ENCODE measurements around the gene PIPOX.

GRCh38 chr17:29073520-29073919 lies 30.6 kb downstream of the PIPOX start:
- TF ChIP-seq, protein P1, sequence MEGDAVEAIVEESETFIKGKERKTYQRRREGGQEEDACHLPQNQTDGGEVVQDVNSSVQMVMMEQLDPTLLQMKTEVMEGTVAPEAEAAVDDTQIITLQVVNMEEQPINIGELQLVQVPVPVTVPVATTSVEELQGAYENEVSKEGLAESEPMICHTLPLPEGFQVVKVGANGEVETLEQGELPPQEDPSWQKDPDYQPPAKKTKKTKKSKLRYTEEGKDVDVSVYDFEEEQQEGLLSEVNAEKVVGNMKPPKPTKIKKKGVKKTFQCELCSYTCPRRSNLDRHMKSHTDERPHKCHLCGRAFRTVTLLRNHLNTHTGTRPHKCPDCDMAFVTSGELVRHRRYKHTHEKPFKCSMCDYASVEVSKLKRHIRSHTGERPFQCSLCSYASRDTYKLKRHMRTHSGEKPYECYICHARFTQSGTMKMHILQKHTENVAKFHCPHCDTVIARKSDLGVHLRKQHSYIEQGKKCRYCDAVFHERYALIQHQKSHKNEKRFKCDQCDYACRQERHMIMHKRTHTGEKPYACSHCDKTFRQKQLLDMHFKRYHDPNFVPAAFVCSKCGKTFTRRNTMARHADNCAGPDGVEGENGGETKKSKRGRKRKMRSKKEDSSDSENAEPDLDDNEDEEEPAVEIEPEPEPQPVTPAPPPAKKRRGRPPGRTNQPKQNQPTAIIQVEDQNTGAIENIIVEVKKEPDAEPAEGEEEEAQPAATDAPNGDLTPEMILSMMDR (IDR thresholded peaks at IDR 0.05): no peak
- TF ChIP-seq POLR2A (IDR thresholded peaks at IDR 0.05; ENCODE audit: low read depth) (no peak), POLR2AphosphoS5 (IDR thresholded peaks at IDR 0.05) (no peak), EP300 (IDR thresholded peaks at IDR 0.05) (no peak)
